GM12878 (cell line): ENCODE results near the gene TMC8. TPM values are rescaled to one million over a fixed set of nuclear protein-coding genes. Genes with fewer than 3 reads are reported as not detected.
A peak's percentile ranks its signal among the peaks of the same experiment; 100 is the strongest.

Experiments
- ATAC-seq: fragments of 200-7000 bp; cut with Tn5 transposase; 3 replicates; pipeline ENCODE4 v1.9.1; 2020; ENCODE audit warnings: mild to moderate bottlenecking, moderate library complexity
- BruUV-seq: library from RNA; stranded (reverse); fragments of 400-500 nt; replicated peaks from 2 replicates; lab custom pipeline; 2021; lab: Mats Ljungman, UMichigan
- CTCF ChIA-PET: fragments of 300-600 bp; sonication (Branson Sonifier 250); formaldehyde crosslinking; extraction: SDS; loops from one replicate; lab custom pipeline; 2021; ENCODE audit warnings: inconsistent platforms; lab: Yijun Ruan, JAX
- POLR2A ChIA-PET: fragments of 350-600 bp; formaldehyde crosslinking; extraction: SDS; loops from one replicate; lab custom pipeline; 2021; ENCODE audit warnings: inconsistent platforms; lab: Charles Lee
- RAD21 ChIA-PET: fragments of 300-600 bp; sonication (Branson Sonifier 250); formaldehyde crosslinking; loops from one replicate; lab custom pipeline; 2023; ENCODE audit warnings: antibody characterized with exemption; ENCODE audit not compliant: unreplicated experiment; lab: Charles Lee
- SMC1A ChIA-PET: fragments of 300-600 bp; sonication (Branson Sonifier 250); formaldehyde crosslinking; loops from one replicate; lab custom pipeline; 2023; ENCODE audit not compliant: unreplicated experiment, uncharacterized antibody; lab: Charles Lee
- DNase-seq: peaks from one replicate; pipeline ENCODE4 v3.0.0-alpha.2; 2011; ENCODE audit warnings: low read depth, low spot score
- FAIRE-seq: peaks from 3 replicates; lab custom pipeline; 2011; peaks lifted over from hg19 to GRCh38; lab: Jason Lieb, UNC
- H2AFZ ChIP-seq: 2 replicates; pipeline ENCODE4 v1.6.0; 2011; ENCODE audit warnings: low read depth, low read length, control low read depth; ENCODE audit not compliant: control insufficient read depth
- H3K27ac ChIP-seq: 2 replicates; pipeline ENCODE4 v1.5.1; 2011; ENCODE audit warnings: control low read depth; ENCODE audit not compliant: control insufficient read depth, insufficient read depth
- H3K27me3 ChIP-seq, 2 experiments: replicated peaks in 1 of 2; 2 replicates each; pipeline versions ENCODE4 v1.6.0 to v1.6.1; 2011; ENCODE audit warnings: low read length in 1 of 2; ENCODE audit not compliant: control insufficient read depth in 2 of 2, insufficient read depth in 2 of 2
- H3K36me3 ChIP-seq, 2 experiments: 2 replicates each; pipeline ENCODE4 v1.5.1; 2011; ENCODE audit warnings: low read length in 1 of 2; ENCODE audit not compliant: control insufficient read depth in 2 of 2, insufficient read depth in 2 of 2
- H3K4me1 ChIP-seq: 2 replicates; pipeline ENCODE4 v1.6.1; 2011; ENCODE audit warnings: mild to moderate bottlenecking, low read length, moderate library complexity, mixed read lengths; ENCODE audit not compliant: control insufficient read depth, insufficient read depth
- H3K4me2 ChIP-seq: 2 replicates; pipeline ENCODE4 v1.6.0; 2011; ENCODE audit warnings: control low read depth; ENCODE audit not compliant: control insufficient read depth, insufficient read depth
- H3K4me3 ChIP-seq: fragments of 200-600 bp; sonication (generic); 2 replicates; pipeline ENCODE4 v1.5.1; 2016
- H3K79me2 ChIP-seq: 2 replicates; pipeline ENCODE4 v1.6.0; 2011; ENCODE audit warnings: low read length; ENCODE audit not compliant: control insufficient read depth, insufficient read depth
- H3K9ac ChIP-seq: 2 replicates; pipeline ENCODE4 v1.8.0; 2011; ENCODE audit warnings: low read length, control low read depth, mixed read lengths; ENCODE audit not compliant: control insufficient read depth, insufficient read depth
- H3K9me3 ChIP-seq: replicated peaks from 3 replicates; pipeline ENCODE4 v1.5.1; 2011; ENCODE audit warnings: mild to moderate bottlenecking, low read length; ENCODE audit not compliant: control insufficient read depth, insufficient read depth
- H4K20me1 ChIP-seq: 2 replicates; pipeline ENCODE4 v1.6.0; 2011; ENCODE audit not compliant: control insufficient read depth, insufficient read depth
- ATF2 ChIP-seq: IDR thresholded peaks from 2 replicates; pipeline ENCODE4 v1.6.1; 2012; ENCODE audit warnings: low read length, inconsistent platforms
- CTCF ChIP-seq, 3 experiments: IDR thresholded peaks in 2 of 3; conservative IDR thresholded peaks in 1 of 3; 2 replicates each; pipeline ENCODE4 v1.5.1; 2011; ENCODE audit warnings: low read depth in 3 of 3, low read length in 3 of 3, mild to moderate bottlenecking in 3 of 3, control low read depth in 2 of 3, moderate library complexity in 2 of 3, inconsistent platforms in 1 of 3, mixed read lengths in 1 of 3; ENCODE audit not compliant: control insufficient read depth in 2 of 3, insufficient read depth in 1 of 3; ENCODE audit errors: extremely low read depth in 1 of 3
- FOS ChIP-seq: IDR thresholded peaks from 3 replicates; pipeline ENCODE4 v1.6.1; 2011; ENCODE audit warnings: borderline replicate concordance; ENCODE audit not compliant: insufficient read length; ENCODE audit errors: extremely low read depth
- RUNX3 ChIP-seq: IDR thresholded peaks from 2 replicates; pipeline ENCODE4 v1.6.1; 2012; ENCODE audit warnings: low read length, inconsistent platforms
- YBX1 ChIP-seq: fragments of 450-650 bp; IDR thresholded peaks from 2 replicates; pipeline ENCODE4 v1.6.1; 2016; ENCODE audit warnings: antibody characterized with exemption
- WGBS: methylation state at CpG from one replicate; pipeline ENCODE4 v1.1.6; 2016; ENCODE audit warnings: low lambda C conversion rate; ENCODE audit not compliant: insufficient replicate concordance, insufficient coverage; ENCODE audit errors: missing lambda C conversion rate; 5-methylcytosine and 5-hydroxymethylcytosine counted together
- in situ Hi-C: fragments of 300-500 bp; cut with MboI; formaldehyde crosslinking; loops from 9 replicates; pipeline ENCODE4 v1.14.3; 2018; ENCODE audit warnings: mixed read lengths
- intact Hi-C: fragments of 100-400 bp; cut with micrococcal nuclease; formaldehyde crosslinking; loops from one replicate; pipeline ENCODE4 v1.14.2; 2022; ENCODE audit not compliant: unreplicated experiment
- polyA plus RNA-seq, 11 experiments: library from polyadenylated mRNA; depleted of rRNA in 4 of 11; unstranded in 6 of 11; stranded (reverse) in 5 of 11; fragments of >200 nt; fragmentation: Nextera tagmentation in 4 of 11; fragmentation: Illumina TruSeq in 1 of 11; extraction: Ambion mirVana in 4 of 11; extraction: Trizol in 1 of 11; gene quantifications; 1 replicate in 1 of 11; 2 replicates in 10 of 11; pipeline versions ENCODE4 v1.2.1 to v1.2.3, GENCODE V29; 2011 to 2016; ENCODE audit warnings: inconsistent platforms in 2 of 11, missing spikeins in 2 of 11, low read depth in 1 of 11
- total RNA-seq, 4 experiments: library from RNA; depleted of rRNA in 3 of 4; stranded (reverse); fragments of >200 nt in 3 of 4; fragmentation: Illumina TruSeq in 1 of 4; extraction: Trizol in 1 of 4; gene quantifications; 2 replicates each; pipeline versions ENCODE4 v1.2.1 to v1.2.3, GENCODE V29; 2013 to 2021

TMC8 gene
- total and polyA plus RNA-seq, 10 of the 15 experiments (the other 5 are each of a cell fraction or from before 2014, with no cell fraction given), result 2.7 to 128 (median 40.0) TPM

GRCh38 chr17:78166416-78166815 is 35.8 kb downstream of the TMC8 start:
- no TSS peak for BruUV-seq
- POLR2A ChIA-PET, result interaction anchor here (1.4 kb wide), 1 partner anchor 22 kb away, joined by 3 read pairs; no protein-coding TSS in a partner anchor
- in situ Hi-C loops, result loop anchor here (25.0 kb wide), 1 partner anchor 1904 kb away; the partner anchor contains the start of gene UBALD2

More at GRCh38 chr17:78166416-78166815, 35.8 kb downstream of the TMC8 start:
- peaks cover 36% of the 10 kb centered on the region for H3K79me2 ChIP-seq
- ChIA-PET CTCF (no interaction called here), RAD21 (no interaction called here), SMC1A (interaction anchor here (1.1 to 1.2 kb wide), 2 partner anchors 9 to 10 kb away, joined by 3 read pairs; no protein-coding TSS in a partner anchor)
- peaks cover 20% of the 10 kb centered on the region for H3K4me1 ChIP-seq
- DNase-seq, result no peak
- H3K9me3 ChIP-seq, result no peaks in the 10 kb centered on the region
- H3K27ac ChIP-seq, result no peak overlapping the region
- intact Hi-C loops, result no loop called here
- H3K4me3 ChIP-seq, result no peak overlapping the region
- peaks cover 0 to 4% of the 10 kb centered on the region in 2 experiments; a peak in 3 of 4 replicates for H3K36me3 ChIP-seq
- WGBS, result 55% methylated on average over 5 of the region's 6 CpGs
- H3K27me3 ChIP-seq, result no peaks in the 10 kb centered on the region
- H2AFZ ChIP-seq, result no peak overlapping the region
- no peak overlapping the region for H3K4me2 ChIP-seq
- TF ChIP-seq YBX1 (no peak), RUNX3 (no peak), FOS (no peak), CTCF (IDR thresholded peaks at IDR 0.05 in 2 of 3, conservative IDR thresholded peaks at IDR 0.05 in 1 of 3; ENCODE audit: control insufficient read depth in 2 of 3, extremely low read depth in 1 of 3, insufficient read depth in 1 of 3, low read depth in 3 of 3, low read length in 3 of 3) (peak in 1 of 3 experiments; percentile 17; a peak in 1 of 6 replicates), ATF2 (no peak)
- ATAC-seq, result no peak
- no peak overlapping the region for H3K9ac ChIP-seq
- H4K20me1 ChIP-seq, result no peaks in the 10 kb centered on the region
- FAIRE-seq, result no peak
